ENCODE data around the gene CYTH3. TPM values are rescaled to one million over a fixed set of nuclear protein-coding genes. Genes with fewer than 3 reads are reported as not detected.

Gene CYTH3
- total RNA-seq, 1 donor from 2014 or later = 31.1 TPM

DNA sequence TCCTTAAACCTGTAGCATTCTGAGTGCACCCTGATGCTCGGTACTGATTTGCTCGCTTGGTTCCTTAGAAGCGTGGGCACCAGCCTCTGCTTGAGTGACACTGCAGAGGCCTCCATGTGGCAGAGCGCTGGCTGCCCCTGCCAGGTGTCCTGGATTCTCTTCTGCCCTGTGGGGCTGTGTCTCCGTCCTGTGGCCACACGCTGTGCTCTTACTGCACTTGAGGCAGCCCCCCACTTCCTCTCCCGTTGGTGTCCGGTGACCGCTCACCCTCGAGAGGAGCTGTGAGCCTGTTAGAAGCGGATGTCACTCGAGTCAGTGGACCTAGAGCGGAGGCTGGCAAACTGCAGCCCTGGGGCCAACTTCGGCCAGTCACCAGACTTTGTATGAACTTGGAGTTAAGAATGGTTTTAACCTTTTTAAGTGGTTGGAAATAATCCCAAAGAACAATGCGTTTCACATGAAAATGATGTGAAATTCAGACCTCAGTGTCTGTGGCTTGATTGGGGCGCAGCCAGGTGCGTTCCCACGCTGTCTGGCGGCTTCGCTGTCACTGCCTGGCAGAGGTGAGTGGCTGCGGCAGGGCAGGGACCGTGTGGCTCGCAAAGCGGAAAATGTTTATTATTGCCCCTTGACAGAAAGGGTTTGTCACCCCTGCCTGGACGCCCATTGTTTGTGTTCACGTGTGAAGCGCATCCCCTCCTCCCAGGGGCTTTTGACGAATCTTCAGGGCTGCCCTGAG, 114.6 kb downstream of the CYTH3 start:
- Mint-ChIP-seq H3K4me3 (no peak overlapping the region), H3K27ac (no peak overlapping the region), H3K4me1 (ENCODE audit: unreplicated experiment) (peaks cover 7% of the 10 kb centered on the region), H3K36me3 (peaks cover 30% of the 10 kb centered on the region), H3K9me3 (no peaks in the 10 kb centered on the region), H3K27me3 (no peaks in the 10 kb centered on the region)
- no peak for DNase-seq (ENCODE audit: extremely low spot score, unreplicated experiment)
- TF ChIP-seq, protein P1, sequence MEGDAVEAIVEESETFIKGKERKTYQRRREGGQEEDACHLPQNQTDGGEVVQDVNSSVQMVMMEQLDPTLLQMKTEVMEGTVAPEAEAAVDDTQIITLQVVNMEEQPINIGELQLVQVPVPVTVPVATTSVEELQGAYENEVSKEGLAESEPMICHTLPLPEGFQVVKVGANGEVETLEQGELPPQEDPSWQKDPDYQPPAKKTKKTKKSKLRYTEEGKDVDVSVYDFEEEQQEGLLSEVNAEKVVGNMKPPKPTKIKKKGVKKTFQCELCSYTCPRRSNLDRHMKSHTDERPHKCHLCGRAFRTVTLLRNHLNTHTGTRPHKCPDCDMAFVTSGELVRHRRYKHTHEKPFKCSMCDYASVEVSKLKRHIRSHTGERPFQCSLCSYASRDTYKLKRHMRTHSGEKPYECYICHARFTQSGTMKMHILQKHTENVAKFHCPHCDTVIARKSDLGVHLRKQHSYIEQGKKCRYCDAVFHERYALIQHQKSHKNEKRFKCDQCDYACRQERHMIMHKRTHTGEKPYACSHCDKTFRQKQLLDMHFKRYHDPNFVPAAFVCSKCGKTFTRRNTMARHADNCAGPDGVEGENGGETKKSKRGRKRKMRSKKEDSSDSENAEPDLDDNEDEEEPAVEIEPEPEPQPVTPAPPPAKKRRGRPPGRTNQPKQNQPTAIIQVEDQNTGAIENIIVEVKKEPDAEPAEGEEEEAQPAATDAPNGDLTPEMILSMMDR (conservative IDR thresholded peaks at IDR 0.05) = no peak

DNA sequence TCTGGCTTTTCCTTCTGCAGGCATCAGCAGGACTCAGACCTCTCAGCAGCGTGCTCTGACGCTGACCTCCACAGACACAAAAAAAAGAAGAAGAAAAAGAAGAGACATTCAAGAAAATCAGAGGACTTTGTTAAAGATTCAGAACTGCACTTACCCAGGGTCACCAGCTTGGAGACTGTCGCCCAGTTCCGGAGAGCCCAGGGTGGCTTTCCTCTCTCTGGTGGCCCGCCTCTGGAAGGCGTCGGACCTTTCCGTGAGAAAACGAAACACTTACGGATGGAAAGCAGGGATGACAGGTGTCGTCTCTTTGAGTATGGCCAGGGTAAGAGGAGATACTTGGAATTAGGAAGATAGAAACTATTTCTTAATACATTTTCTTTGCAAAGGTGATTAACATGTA, 115.7 kb downstream of the CYTH3 start:
- TF ChIP-seq, protein P1 (conservative IDR thresholded peaks at IDR 0.05) = no peak
- Mint-ChIP-seq H3K9me3 (no peaks in the 10 kb centered on the region), H3K27me3 (no peaks in the 10 kb centered on the region), H3K4me3 (no peak overlapping the region), H3K4me1 (ENCODE audit: unreplicated experiment) (peaks cover 7% of the 10 kb centered on the region), H3K27ac (no peak overlapping the region), H3K36me3 (peaks cover 35% of the 10 kb centered on the region)
- no peak for DNase-seq (ENCODE audit: extremely low spot score, unreplicated experiment)

DNA sequence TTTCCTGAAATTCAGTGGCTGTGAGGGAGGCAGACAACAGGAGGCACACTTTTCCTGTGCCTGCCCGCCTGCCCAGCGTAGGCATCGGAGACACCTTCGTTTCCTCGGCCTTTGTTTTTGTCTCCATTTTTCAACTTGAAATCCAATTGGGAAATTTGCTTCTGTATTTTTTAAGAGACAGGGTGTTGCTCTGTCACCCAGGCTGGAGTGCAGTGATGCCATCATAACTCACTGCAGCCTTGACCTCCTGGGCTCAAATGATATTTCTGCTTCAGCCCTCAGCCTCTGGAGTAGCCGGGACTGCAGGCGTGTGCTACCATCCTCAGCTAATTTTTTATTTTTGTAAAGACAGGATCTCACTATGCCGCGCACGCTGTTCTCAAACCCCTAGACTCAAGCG, 116.8 kb downstream of the CYTH3 start:
- no peak overlapping the region for H3K27ac Mint-ChIP-seq
- TF ChIP-seq, protein P1 (conservative IDR thresholded peaks at IDR 0.05) = no peak
- peaks cover 7% of the 10 kb centered on the region for H3K4me1 Mint-ChIP-seq (ENCODE audit: unreplicated experiment)
- no peaks in the 10 kb centered on the region for H3K27me3 Mint-ChIP-seq
- H3K36me3 Mint-ChIP-seq = peaks cover 35% of the 10 kb centered on the region
- no peak overlapping the region for H3K4me3 Mint-ChIP-seq
- no peaks in the 10 kb centered on the region for H3K9me3 Mint-ChIP-seq
- DNase-seq (ENCODE audit: extremely low spot score, unreplicated experiment) = no peak

DNA sequence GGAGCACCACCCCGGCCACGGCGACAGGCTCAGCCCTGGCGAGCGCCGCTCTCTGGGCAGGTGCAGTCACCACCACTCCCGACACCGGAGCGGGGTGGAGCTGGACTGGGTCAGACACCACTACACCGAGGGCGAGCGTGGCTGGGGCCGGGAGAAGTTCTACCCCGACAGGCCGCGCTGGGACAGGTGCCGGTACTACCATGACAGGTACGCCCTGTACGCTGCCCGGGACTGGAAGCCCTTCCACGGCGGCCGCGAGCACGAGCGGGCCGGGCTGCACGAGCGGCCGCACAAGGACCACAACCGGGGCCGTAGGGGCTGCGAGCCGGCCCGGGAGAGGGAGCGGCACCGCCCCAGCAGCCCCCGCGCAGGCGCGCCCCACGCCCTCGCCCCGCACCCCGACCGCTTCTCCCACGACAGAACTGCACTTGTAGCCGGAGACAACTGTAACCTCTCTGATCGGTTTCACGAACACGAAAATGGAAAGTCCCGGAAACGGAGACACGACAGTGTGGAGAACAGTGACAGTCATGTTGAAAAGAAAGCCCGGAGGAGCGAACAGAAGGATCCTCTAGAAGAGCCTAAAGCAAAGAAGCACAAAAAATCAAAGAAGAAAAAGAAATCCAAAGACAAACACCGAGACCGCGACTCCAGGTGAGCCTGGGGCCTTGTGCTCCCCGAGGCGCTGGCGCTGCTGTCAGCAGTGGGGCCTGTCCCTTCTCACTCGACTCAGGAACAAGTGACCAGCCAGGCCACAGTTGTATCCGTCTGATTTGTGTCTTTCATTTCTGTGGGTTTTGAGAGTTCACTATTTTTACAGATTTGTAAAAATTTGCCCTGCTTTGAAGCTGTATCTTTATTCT, 117.7 kb downstream of the CYTH3 start:
- DNase-seq (ENCODE audit: extremely low spot score, unreplicated experiment) = no peak

DNA sequence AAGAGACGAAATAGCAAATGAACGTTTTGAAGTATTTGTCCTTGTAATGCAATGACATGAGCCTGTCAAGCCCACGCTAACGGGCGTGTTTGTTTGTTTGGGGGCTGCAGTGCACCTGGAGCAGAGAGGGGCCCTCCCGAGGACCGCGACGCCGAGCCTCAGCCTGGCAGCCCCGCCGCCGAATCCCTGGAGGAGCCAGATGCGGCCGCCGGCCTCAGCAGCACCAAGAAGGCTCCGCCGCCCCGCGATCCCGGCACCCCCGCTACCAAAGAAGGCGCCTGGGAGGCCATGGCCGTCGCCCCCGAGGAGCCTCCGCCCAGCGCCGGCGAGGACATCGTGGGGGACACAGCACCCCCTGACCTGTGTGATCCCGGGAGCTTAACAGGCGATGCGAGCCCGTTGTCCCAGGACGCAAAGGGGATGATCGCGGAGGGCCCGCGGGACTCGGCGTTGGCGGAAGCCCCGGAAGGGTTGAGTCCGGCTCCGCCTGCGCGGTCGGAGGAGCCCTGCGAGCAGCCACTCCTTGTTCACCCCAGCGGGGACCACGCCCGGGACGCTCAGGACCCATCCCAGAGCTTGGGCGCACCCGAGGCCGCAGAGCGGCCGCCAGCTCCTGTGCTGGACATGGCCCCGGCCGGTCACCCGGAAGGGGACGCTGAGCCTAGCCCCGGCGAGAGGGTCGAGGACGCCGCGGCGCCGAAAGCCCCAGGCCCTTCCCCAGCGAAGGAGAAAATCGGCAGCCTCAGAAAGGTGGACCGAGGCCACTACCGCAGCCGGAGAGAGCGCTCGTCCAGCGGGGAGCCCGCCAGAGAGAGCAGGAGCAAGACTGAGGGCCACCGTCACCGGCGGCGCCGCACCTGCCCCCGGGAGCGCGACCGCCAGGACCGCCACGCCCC, 118.5 kb downstream of the CYTH3 start:
- H3K4me1 Mint-ChIP-seq (ENCODE audit: unreplicated experiment) = no peaks in the 10 kb centered on the region

More for the DNA sequence above, 117.7 kb downstream of the CYTH3 start:
- TF ChIP-seq, protein P1 (conservative IDR thresholded peaks at IDR 0.05) = no peak
- Mint-ChIP-seq H3K4me3 (no peak overlapping the region), H3K36me3 (peaks cover 33% of the 10 kb centered on the region), H3K27ac (no peak overlapping the region), H3K9me3 (no peaks in the 10 kb centered on the region), H3K27me3 (no peaks in the 10 kb centered on the region), H3K4me1 (ENCODE audit: unreplicated experiment) (no peaks in the 10 kb centered on the region)

More for the DNA sequence above, 118.5 kb downstream of the CYTH3 start:
- Mint-ChIP-seq H3K36me3 (peaks cover 34% of the 10 kb centered on the region), H3K9me3 (no peaks in the 10 kb centered on the region), H3K27ac (no peak overlapping the region), H3K27me3 (no peaks in the 10 kb centered on the region), H3K4me3 (no peak overlapping the region)
- TF ChIP-seq, protein P1 (conservative IDR thresholded peaks at IDR 0.05) = no peak
- no peak for DNase-seq (ENCODE audit: extremely low spot score, unreplicated experiment)
